CD4-positive, alpha-beta T cell treated with Interleukin-17A for 4 hours (primary cell): ENCODE results near the gene LDLRAP1.
"Not testable (repeated sequence)": the region's sequence is repeated elsewhere in the genome, so short reads cannot be mapped to it uniquely, and the experiment has no call there.

Source experiments
- DNase-seq: peaks from one replicate; pipeline ENCODE4 v3.0.0-alpha.2; 2020; ENCODE audit warnings: mixed read lengths

The LDLRAP1 gene

DNA sequence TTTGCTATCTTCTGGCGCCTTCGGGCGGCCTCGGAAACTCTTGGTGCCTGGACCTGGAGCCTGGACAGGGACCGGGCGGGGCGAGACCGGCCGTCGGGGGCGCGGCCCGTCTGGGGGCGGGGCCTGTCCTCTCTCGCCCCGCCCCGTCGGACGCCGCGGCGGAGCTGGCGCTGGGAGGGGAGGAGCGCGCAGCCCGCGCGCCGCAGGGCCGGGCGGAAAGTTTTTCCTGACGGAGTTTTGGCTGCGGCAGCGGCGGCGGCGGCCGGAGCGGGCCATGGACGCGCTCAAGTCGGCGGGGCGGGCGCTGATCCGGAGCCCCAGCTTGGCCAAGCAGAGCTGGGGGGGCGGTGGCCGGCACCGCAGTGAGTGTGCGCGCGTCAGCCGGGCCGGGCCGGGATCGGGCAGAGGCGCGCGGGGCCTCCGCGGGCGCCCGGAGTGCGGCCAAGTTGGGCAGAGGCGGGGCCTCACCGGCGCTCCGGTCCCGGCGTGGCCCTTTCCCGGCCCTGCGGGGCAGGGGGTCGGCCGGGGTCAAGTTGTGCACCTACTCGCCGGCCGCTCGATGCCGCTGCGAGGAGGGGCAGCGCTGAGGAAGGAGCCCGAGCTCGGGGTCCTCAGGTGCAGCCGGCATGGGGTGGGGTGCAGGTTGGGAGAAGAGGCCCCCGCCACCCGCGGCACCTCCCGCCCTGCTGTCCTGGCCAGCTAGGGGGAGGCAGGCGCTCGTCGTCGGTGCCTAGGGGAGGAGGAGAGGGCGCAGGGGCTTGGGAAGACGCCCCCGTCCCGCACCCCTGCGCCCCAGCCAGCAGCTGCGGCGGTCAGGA lies at the start of gene LDLRAP1:
Gene LDLRAP1 (plus strand): TSS at position 182 of the 818 bp plus-strand sequence. CDS start 93 bp downstream, at position 275.
- peak; percentile 72 for DNase-seq

- DNase-seq: no peak
These were observed 48.5 kb upstream of the LDLRAP1 start for GRCh38 chr1:25494952-25495351.

DNA sequence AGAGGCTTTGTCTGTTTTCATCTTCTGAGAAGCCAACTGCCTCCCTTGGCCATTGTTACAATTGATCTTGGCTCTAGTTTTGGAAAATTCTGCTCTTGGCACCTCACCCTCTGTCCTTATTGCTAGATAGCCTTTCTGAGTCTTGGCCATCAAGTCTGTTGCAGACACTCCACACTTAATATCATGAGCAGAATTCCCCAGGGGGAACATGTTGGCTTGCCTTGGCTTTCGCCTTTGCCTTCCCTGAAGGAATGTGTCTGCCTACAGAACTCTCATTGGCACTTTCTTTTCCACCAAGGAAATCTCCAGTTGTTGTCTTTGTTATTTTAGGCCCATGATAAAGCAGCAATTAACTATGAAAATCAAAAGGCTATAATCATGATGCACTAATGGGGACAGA lies 42.7 kb upstream of the LDLRAP1 start:
- no peak for DNase-seq

GRCh38 chr1:25501235-25502058 lies 42.0 kb upstream of the LDLRAP1 start:
- DNase-seq: peak; percentile 16

- DNase-seq: no peak
These were observed 40.4 kb upstream of the LDLRAP1 start for GRCh38 chr1:25502957-25503356.

DNA sequence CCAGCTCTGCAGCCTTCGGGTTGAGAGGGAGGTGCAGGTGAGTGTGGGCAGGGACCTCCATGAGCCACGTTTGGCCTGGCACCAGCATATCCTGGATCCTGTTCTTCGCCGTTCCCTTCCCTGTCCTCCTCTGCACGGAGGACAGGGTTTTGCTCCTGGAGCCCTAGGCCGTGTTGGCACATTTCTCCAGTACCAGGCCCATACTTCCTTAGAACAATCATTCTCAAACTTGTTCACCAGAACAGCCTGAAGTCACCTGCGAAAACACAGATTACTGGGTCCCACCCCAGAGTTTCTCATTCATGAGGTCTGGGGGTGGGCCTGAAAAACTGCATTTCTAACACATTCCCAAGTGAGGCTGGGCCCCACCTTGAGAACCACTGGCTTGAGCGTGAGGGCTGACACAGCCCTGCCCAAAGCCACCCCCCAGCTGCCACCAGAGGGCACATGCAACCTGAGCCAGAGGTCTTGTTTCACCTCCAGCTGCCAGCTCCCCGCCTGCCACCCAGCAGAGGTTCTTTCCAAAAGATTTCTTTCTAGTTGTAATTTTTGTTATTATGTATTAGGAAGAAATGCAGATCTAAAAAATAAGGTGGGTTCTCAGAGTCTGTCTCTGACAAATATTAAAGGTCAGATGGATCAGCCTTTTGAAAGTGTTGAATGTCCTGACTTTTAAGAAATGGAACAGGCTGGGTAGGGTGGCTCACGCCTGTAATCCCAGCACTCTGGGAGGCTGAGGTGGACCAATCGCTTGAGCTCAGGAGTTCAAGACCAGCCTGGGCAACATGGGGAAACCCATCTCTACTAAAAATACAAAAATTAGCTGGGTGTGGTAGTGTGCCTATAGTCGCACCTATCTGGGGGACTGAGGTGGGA lies 39.6 kb upstream of the LDLRAP1 start:
- peak; percentile 85 for DNase-seq

DNA sequence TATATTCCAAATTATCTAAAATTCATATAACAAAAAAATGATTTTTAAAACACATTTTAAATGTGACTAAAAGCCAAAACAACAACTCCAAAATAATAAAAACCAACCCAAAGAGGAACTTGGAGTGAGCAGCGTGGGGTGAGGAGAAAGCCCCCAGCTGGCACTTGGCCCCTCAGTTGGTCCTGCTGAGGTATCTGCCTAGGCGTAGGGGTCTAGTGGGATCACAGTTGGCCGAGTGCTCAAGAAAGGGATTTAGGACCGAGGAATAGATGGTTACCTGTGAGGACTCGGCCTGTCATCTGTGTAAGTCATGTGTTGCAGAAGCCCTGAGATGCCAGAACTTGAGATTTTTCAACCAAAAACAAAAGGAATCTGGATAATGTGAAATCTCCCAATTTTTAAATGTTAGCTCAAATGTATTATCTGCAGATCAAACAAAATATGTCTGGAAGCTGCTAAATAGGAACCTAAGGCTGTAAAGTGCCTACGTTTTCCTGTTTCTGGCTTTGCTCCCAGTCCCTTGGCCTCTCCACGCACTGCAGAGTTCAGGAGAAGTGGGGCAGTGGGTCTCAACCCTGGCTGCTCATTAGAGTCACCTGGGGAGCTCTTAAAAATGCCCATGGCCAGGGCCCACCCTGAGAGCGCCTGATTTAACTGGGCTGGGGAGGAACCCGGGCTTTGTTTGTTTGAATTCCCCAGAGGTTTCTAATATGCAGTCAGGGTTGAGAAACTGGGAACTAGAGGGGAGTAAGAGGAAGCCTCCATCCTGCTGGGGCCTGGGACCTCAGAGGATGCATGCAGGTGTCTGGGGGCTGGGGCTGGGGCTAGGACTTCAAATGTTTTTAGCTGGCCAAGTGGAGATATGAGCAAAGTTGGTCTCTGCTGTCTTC lies 38.5 kb upstream of the LDLRAP1 start:
- DNase-seq: no peak

GRCh38 chr1:25505656-25506385 lies 37.6 kb upstream of the LDLRAP1 start:
- DNase-seq: no peak

GRCh38 chr1:25506566-25507463 lies 36.6 kb upstream of the LDLRAP1 start:
- DNase-seq: not testable (repeated sequence)

- no peak for DNase-seq
These were observed 29.7 kb upstream of the LDLRAP1 start for GRCh38 chr1:25513666-25514065.

GRCh38 chr1:25515033-25515432 lies 28.4 kb upstream of the LDLRAP1 start:
- DNase-seq: no peak

- DNase-seq: no peak
These were observed 26.7 kb upstream of the LDLRAP1 start for GRCh38 chr1:25516686-25517085.

DNA sequence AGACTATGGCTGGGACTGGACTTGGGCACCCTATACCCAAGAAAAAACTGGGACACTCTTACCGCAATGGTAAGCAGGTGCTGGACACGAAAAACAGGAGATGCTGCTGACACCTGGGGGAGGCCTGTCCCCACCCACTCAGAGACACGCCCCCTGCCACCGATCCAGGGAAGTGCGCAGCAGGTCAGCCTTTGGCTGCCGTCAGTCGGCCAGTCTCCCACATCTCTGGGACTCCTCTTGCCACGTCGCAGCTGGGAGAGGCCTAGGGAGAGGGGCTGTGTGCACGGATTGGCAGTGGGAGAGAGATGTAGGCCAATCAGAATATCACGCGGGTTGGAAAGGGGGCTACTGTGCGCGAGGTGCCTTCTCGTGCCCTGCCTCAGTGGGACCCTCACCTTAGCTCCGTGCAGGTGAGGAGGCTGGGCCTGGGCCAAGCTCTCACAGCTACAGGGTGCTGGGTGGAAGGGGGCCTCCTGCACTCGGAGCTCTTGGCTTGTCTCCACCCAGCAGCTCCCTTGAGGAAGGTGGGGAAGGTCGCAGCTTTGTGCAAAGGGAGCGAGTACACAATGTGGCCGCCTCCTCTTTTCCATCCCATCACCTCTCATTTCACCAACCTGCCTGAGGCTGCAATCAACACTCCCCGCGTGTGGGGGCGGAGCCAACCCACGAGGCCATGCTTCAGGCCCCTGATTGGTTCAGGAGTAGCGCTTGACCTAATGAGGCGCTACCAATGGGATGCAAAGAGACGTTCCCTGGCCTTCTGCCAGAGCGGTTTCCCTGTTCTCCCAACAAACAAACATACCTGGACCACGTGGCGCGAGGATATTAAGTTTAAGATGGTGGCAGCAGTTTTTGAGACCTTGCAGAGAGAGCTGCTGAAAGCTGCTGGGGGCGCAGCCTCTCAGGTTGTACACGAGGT lies 25.7 kb upstream of the LDLRAP1 start:
- DNase-seq: no peak

DNA sequence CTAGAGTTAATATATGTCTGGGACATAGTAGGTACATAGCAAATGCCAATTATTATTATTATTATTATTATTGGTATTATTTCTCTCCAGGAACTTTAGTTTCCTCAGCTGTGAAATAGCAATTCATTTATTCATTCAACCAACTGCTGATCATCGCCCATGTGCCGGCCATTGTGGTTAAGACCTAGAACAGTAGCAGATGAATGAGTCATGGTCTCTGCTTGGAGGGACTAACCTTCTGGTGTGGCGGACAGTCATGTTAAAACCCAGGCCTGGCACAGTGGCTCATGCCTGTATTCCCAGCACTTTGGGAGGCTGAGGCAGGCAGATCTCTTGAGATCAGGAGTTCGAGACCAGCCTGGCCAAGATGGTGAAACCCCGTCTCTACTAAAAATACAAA lies 23.8 kb upstream of the LDLRAP1 start:
- DNase-seq: no peak

- DNase-seq: peak; percentile 89
These were observed 22.9 kb upstream of the LDLRAP1 start for GRCh38 chr1:25520446-25521061.

- no peak for DNase-seq
These were observed 21.3 kb upstream of the LDLRAP1 start for GRCh38 chr1:25522031-25522655.

GRCh38 chr1:25523542-25523941 lies 19.9 kb upstream of the LDLRAP1 start:
- no peak for DNase-seq
